GM10248 (cell line): Measurements from ENCODE around the gene C1QTNF2.

Source experiments
- CTCF ChIA-PET: fragments of 300-600 bp; sonication (Branson Sonifier 250); formaldehyde crosslinking; extraction: SDS; loops from one replicate; lab custom pipeline; 2021; ENCODE audit warnings: antibody characterized with exemption; lab: Yijun Ruan, JAX
- POLR2A ChIA-PET: fragments of 350-650 bp; sonication (Branson Sonifier 250); formaldehyde crosslinking; extraction: SDS; loops from one replicate; lab custom pipeline; 2020; ENCODE audit warnings: antibody characterized with exemption; lab: Yijun Ruan, JAX
- DNase-seq: peaks from one replicate; pipeline ENCODE4 v3.0.0; 2012; ENCODE audit errors: extremely low spot score
- CTCF ChIP-seq: IDR thresholded peaks from 2 replicates; pipeline ENCODE4 v1.5.1; 2012; ENCODE audit warnings: mild to moderate bottlenecking, low read depth; ENCODE audit errors: extremely low read depth, missing control alignments, control extremely low read depth

Gene C1QTNF2

GRCh38 chr5:160305319-160305718 lies 65.1 kb downstream of the C1QTNF2 start:
- DNase-seq = no peak
- CTCF ChIA-PET = interaction anchor here (0.9 to 2.1 kb wide), 2 partner anchors 22 to 38 kb away, joined by 4 to 6 read pairs; no protein-coding TSS in a partner anchor
- POLR2A ChIA-PET = no interaction called here
- no peak for TF ChIP-seq CTCF

GRCh38 chr5:160303690-160304089 lies 66.7 kb downstream of the C1QTNF2 start:
- no peak for TF ChIP-seq CTCF
- ChIA-PET CTCF (no interaction called here), POLR2A (no interaction called here)
- DNase-seq = no peak

- CTCF ChIA-PET = interaction anchor here (0.9 kb wide), 1 partner anchor 46 kb away, joined by 3 read pairs; no protein-coding TSS in a partner anchor
- POLR2A ChIA-PET = no interaction called here
- DNase-seq = no peak
- TF ChIP-seq CTCF = no peak
These were observed 72.2 kb downstream of the C1QTNF2 start for GRCh38 chr5:160298189-160298588.

- no peak for DNase-seq
- POLR2A ChIA-PET = no interaction called here
- CTCF ChIA-PET = interaction anchor here (0.9 kb wide), 1 partner anchor 46 kb away, joined by 3 read pairs; no protein-coding TSS in a partner anchor
- no peak for TF ChIP-seq CTCF
These were observed 72.7 kb downstream of the C1QTNF2 start for GRCh38 chr5:160297776-160298175.
